ENCODE results near the gene PECR. TPM values are rescaled to one million over a fixed set of nuclear protein-coding genes. Genes with fewer than 3 reads are reported as not detected.

PECR gene
- total and polyA plus RNA-seq, 10 of the 15 experiments (the other 5 are each of a cell fraction or from before 2014, with no cell fraction given) = 7.6 to 37.4 (median 25.7) TPM

DNA sequence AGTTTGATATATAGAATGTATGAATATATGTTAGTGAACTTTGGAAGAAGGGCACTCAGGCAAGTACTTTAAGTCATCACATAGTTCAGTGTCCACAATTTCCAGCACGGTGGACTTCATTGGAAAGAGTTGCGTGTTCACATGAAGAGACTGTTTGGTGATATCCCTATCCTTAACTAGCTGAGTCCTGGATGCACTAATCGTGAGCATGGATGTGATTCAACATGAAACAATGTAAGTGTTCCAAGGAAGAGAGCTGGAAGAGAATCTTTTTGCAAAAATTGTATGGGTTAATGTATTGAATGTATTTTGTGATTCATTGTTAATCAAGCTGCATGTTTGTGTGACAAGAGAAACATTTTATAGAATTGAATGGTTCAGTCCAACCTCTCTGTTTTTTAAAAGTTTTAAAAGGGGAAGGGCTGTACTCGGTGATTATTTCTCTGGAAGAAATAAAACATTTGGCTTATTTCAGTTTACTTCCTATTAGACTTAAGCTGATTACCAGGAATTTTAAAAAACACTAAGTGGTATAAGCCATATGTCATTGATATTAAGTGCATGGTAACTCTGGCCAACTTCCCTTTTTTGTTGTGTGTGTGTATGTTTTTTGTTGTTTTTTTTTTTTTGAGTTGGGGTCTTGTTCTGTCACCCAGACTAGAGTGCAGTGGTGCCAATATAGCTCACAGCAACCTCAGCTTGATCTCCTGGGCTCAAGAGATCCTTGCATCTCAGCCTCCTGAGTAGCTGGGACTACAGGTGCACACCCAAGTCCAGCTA is 36.1 kb upstream of the PECR start:
- TF ChIP-seq KDM1A (IDR thresholded peaks at IDR 0.05; ENCODE audit: borderline replicate concordance) (no peak), GABPA (IDR thresholded peaks at IDR 0.05; ENCODE audit: low read depth) (no peak), KAT2A (conservative IDR thresholded peaks at IDR 0.05; ENCODE audit: control insufficient read depth, low read depth, low read length) (no peak), ZNF592 (IDR thresholded peaks at IDR 0.05) (no peak), NBN (IDR thresholded peaks at IDR 0.05) (no peak), HDGF (IDR thresholded peaks at IDR 0.05) (no peak), RAD51 (IDR thresholded peaks at IDR 0.05) (no peak)
- no TSS peak for BruUV-seq (replicated peaks)
- H3K9me3 ChIP-seq (replicated peaks; ENCODE audit: control insufficient read depth, insufficient read depth, low read length) = no peaks in the 10 kb centered on the region
- no peak overlapping the region for H3K27ac ChIP-seq (ENCODE audit: control insufficient read depth, insufficient read depth)
- RAD21 ChIA-PET (ENCODE audit: unreplicated experiment) = interaction anchor here (0.7 to 0.8 kb wide), 2 partner anchors 9 to 168 kb away, joined by 3 read pairs; partner anchors contain the start of gene XRCC5
- intact Hi-C loops (cut with micrococcal nuclease; ENCODE audit: unreplicated experiment) = loop anchor here (10.0 kb wide), 3 partner anchors 163 to 547 kb away; no protein-coding TSS in a partner anchor
- peaks cover 6 to 46% of the 10 kb centered on the region in 2 experiments for H3K36me3 ChIP-seq (ENCODE audit: control insufficient read depth in 2 of 2, insufficient read depth in 2 of 2, low read length in 1 of 2)
- no peak overlapping the region for H2AFZ ChIP-seq (ENCODE audit: control insufficient read depth, low read depth, low read length)
- peaks cover 67% of the 10 kb centered on the region for H3K79me2 ChIP-seq (ENCODE audit: control insufficient read depth, insufficient read depth, low read length)
- POLR2A ChIA-PET = interaction anchor here (0.7 to 1.3 kb wide), 3 partner anchors 9 to 95 kb away, joined by 3 read pairs; no protein-coding TSS in a partner anchor
- peaks cover 13% of the 10 kb centered on the region for H3K4me1 ChIP-seq (ENCODE audit: control insufficient read depth, insufficient read depth, low read length)
- H3K27me3 ChIP-seq (replicated peaks in 1 of 2; ENCODE audit: control insufficient read depth in 2 of 2, insufficient read depth in 2 of 2, low read length in 1 of 2) = no peaks in the 10 kb centered on the region
- CTCF ChIA-PET = interaction anchor here (0.5 to 4.8 kb wide), 3 partner anchors 8 to 43 kb away, joined by 3 to 19 read pairs (median 18); partner anchors contain the start of gene XRCC5
- SMC1A ChIA-PET (ENCODE audit: uncharacterized antibody, unreplicated experiment) = interaction anchor here (0.6 to 2.3 kb wide), 6 partner anchors 13 to 725 kb away, joined by 3 to 10 read pairs (median 4); no protein-coding TSS in a partner anchor
- ATAC-seq (no peak), DNase-seq (ENCODE audit: low read depth, low spot score) (no peak), FAIRE-seq (no peak)
- H3K9ac ChIP-seq (ENCODE audit: control insufficient read depth, insufficient read depth, low read length) = no peak overlapping the region
- H4K20me1 ChIP-seq (ENCODE audit: control insufficient read depth, insufficient read depth) = no peaks in the 10 kb centered on the region
- in situ Hi-C loops (cut with MboI) = no loop called here
- H3K4me3 ChIP-seq = no peak overlapping the region
- WGBS (ENCODE audit: insufficient coverage, insufficient replicate concordance, low lambda C conversion rate, missing lambda C conversion rate) = 66% methylated on average over 4 of the region's 4 CpGs
- peak overlapping the region; percentile 2; the same call in 1 of the 2 replicates for H3K4me2 ChIP-seq (ENCODE audit: control insufficient read depth, insufficient read depth)

Measured in GM12878 (cell line).